Measurements from ENCODE around the gene XRCC1. TPM values are rescaled to one million over a fixed set of nuclear protein-coding genes. Genes with fewer than 3 reads are reported as not detected.
A peak's percentile ranks its signal among the peaks of the same experiment; 100 is the strongest.

XRCC1 gene
- total and polyA plus RNA-seq, 2 of the 8 experiments (the other 6 are each of a cell fraction or from before 2014, with no cell fraction given) = 42.5 to 44.4 TPM

GRCh38 chr19:43619262-43620060 is 44.1 kb upstream of the XRCC1 start, which contains the start of gene ZNF428 (continued):
- peak; percentile 74 for TF ChIP-seq RBBP5 (IDR thresholded peaks at IDR 0.05; ENCODE audit: borderline replicate concordance, low read depth, low read length)
- TF ChIP-seq CEBPB (IDR thresholded peaks at IDR 0.05; ENCODE audit: low read depth, low read length) = 0 out of 2 replicates have a peak, but pooled peaks have one; percentile 25
- peak; percentile 82 for TF ChIP-seq POLR2AphosphoS5 (IDR thresholded peaks at IDR 0.05; ENCODE audit: low read depth, low read length)
- peak in 1 of 2 experiments; percentile 56; a peak in 1 of 3 replicates for TF ChIP-seq POLR2A (IDR thresholded peaks at IDR 0.05; ENCODE audit: control extremely low read depth in 1 of 2, low read depth in 2 of 2, low read length in 2 of 2)
- TF ChIP-seq TBP (IDR thresholded peaks at IDR 0.05; ENCODE audit: low read depth, low read length) = 0 out of 2 replicates have a peak, but pooled peaks have one; percentile 47
- TF ChIP-seq POU5F1 (IDR thresholded peaks at IDR 0.05; ENCODE audit: low read depth, low read length) = peak; percentile 48; the same call in 1 of the 2 replicates
- TF ChIP-seq YY1 (IDR thresholded peaks at IDR 0.05; ENCODE audit: low read depth, low read length) = peak; percentile 25; the same call in 1 of the 2 replicates
- TF ChIP-seq TEAD4 (IDR thresholded peaks at IDR 0.05; ENCODE audit: low read depth, low read length) = no peak
- peak; percentile 63; the same call in 1 of the 2 replicates for TF ChIP-seq MAX (IDR thresholded peaks at IDR 0.05)
- TF ChIP-seq GTF2F1 (IDR thresholded peaks at IDR 0.05; ENCODE audit: borderline replicate concordance, low read depth, low read length) = 0 out of 2 replicates have a peak, but pooled peaks have one; percentile 9
- peak; percentile 20 for TF ChIP-seq JUND (IDR thresholded peaks at IDR 0.05; ENCODE audit: low read length)
- TF ChIP-seq ATF2 (IDR thresholded peaks at IDR 0.05; ENCODE audit: low read length) = no peak
- TF ChIP-seq TAF1 (IDR thresholded peaks at IDR 0.05; ENCODE audit: low read depth, low read length) = peak; percentile 84
- TF ChIP-seq BACH1 (IDR thresholded peaks at IDR 0.05; ENCODE audit: low read length) = no peak
- peak; percentile 79 for TF ChIP-seq KDM4A (IDR thresholded peaks at IDR 0.05; ENCODE audit: low read depth, low read length, severe bottlenecking)
- no peak for TF ChIP-seq EZH2 (IDR thresholded peaks at IDR 0.05; ENCODE audit: low read depth, low read length, severe bottlenecking)
- TF ChIP-seq TAF7 (optimal IDR thresholded peaks at IDR 0.05; ENCODE audit: borderline replicate concordance, low read depth, low read length) = peak; percentile 86
- no peak for TF ChIP-seq RFX5 (IDR thresholded peaks at IDR 0.05; ENCODE audit: borderline replicate concordance, low read depth, low read length)
- peak in 1 of 2 experiments; percentile 60; a peak in 1 of 4 replicates for TF ChIP-seq HDAC2 (IDR thresholded peaks at IDR 0.05; ENCODE audit: borderline replicate concordance in 1 of 2, low read depth in 2 of 2, low read length in 2 of 2)
- TF ChIP-seq SP4 (IDR thresholded peaks at IDR 0.05; ENCODE audit: low read length) = no peak
- TF ChIP-seq SUZ12 (IDR thresholded peaks at IDR 0.05; ENCODE audit: low read length) = no peak
- TF ChIP-seq CBX8 (IDR thresholded peaks at IDR 0.05; ENCODE audit: borderline replicate concordance, low read depth, low read length) = no peak
